Ovary (tissue), 3 donors: ENCODE data around the gene MOSMO.

Source experiments
- EP300 ChIP-seq: sonication (generic); formaldehyde crosslinking; IDR thresholded peaks from one replicate; pipeline ENCODE4 v1.6.1; 2017; ENCODE audit warnings: antibody characterized with exemption
- POLR2A ChIP-seq: fragments of 450-650 bp; IDR thresholded peaks from one replicate; pipeline ENCODE4 v1.6.1; 2017; ENCODE audit warnings: antibody characterized with exemption, mild to moderate bottlenecking, moderate library complexity
- TF ChIP-seq, protein P1 (sequence below), 3 donors: fragments of 450-650 bp in 2 of 3; fragments of 200-600 bp in 1 of 3; IDR thresholded peaks; one replicate each; pipeline versions ENCODE4 v1.5.1 to v1.8.0; 2016 to 2022; ENCODE audit warnings: antibody characterized with exemption in 3 of 3, mild to moderate bottlenecking in 1 of 3
- donor health status: DM: no; HTN: no; CAD: no.

DNA sequence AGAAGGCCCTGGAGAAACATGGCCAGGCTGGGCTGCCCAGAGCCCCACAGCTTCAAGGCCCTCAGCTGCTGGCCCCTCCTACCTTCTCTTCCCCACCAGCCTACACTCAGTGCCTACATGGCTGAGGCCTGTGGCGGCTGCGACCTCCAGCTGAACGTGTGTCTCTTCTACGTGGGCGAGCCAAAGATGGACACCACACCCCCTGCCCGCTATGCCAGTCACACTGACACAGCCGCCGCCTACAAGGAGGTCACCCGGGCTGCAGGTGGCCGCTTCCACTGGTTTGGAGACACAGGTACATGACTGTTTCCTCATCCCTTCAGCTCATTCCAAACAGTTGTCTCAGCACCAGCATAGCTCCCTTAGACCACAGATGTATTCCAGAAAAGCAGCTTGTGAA is 124.9 kb downstream of the MOSMO start:
- TF ChIP-seq, protein P1, sequence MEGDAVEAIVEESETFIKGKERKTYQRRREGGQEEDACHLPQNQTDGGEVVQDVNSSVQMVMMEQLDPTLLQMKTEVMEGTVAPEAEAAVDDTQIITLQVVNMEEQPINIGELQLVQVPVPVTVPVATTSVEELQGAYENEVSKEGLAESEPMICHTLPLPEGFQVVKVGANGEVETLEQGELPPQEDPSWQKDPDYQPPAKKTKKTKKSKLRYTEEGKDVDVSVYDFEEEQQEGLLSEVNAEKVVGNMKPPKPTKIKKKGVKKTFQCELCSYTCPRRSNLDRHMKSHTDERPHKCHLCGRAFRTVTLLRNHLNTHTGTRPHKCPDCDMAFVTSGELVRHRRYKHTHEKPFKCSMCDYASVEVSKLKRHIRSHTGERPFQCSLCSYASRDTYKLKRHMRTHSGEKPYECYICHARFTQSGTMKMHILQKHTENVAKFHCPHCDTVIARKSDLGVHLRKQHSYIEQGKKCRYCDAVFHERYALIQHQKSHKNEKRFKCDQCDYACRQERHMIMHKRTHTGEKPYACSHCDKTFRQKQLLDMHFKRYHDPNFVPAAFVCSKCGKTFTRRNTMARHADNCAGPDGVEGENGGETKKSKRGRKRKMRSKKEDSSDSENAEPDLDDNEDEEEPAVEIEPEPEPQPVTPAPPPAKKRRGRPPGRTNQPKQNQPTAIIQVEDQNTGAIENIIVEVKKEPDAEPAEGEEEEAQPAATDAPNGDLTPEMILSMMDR (IDR thresholded peaks at IDR 0.05), result no peak
- TF ChIP-seq POLR2A, result no peak
- no peak for TF ChIP-seq EP300
